AG04449 (cell line): ENCODE data around the gene STN1.

Experiments
- CTCF ChIA-PET: fragments of 350-600 bp; formaldehyde crosslinking; extraction: SDS; loops from one replicate; lab custom pipeline; 2021; ENCODE audit warnings: antibody characterized with exemption; lab: Yijun Ruan, JAX
- POLR2A ChIA-PET: fragments of 400-600, 350-600 bp; formaldehyde crosslinking; extraction: SDS; loops from one replicate; lab custom pipeline; 2020; ENCODE audit warnings: antibody characterized with exemption, inconsistent platforms; lab: Yijun Ruan, JAX
- DNase-seq: peaks from one replicate; pipeline ENCODE4 v3.0.0-alpha.2; 2010; ENCODE audit warnings: low read depth, low spot score
- H3K4me3 ChIP-seq: 2 replicates; pipeline ENCODE4 v1.5.1; 2011; ENCODE audit warnings: low read depth, mild to moderate bottlenecking, control low read depth, low read length
- TF ChIP-seq, protein P1 (sequence below): IDR thresholded peaks from one replicate; pipeline ENCODE4 v1.5.1; 2011; ENCODE audit warnings: mild to moderate bottlenecking, moderate library complexity, low read length, control low read depth, inconsistent platforms; ENCODE audit not compliant: insufficient read depth; ENCODE audit errors: missing control alignments

Gene STN1

DNA sequence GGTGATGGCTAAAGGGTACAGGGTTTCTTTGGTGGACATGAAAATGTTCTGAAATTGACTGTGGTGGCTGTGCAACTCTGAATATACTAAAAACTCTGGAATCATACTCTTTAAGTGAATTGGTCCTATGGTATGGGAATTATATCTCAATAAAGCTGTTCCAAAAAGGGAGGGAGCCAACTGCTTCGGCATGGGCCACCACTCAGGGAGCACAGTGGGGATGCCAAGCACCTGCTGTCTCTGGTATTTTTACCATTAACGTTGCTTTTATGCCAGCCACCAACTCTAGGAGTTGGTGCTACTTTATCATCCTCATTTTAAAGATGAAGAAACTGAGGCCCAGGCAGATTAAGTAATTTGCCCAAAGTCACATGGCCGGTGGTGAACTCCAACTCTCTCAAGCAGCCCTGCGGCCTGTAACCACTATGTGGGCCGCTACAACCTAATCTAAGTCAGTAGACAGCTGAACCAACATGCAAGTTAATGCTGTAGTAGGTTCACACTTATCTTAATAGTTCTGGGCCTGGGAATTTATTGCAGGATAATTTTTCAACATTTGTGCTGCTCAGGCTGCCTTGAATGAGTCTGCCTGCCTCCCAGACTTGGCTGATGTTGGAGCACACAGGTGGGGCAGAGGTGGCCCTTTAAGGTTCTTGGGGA is 83.4 kb downstream of the STN1 start:
- TF ChIP-seq, protein P1, sequence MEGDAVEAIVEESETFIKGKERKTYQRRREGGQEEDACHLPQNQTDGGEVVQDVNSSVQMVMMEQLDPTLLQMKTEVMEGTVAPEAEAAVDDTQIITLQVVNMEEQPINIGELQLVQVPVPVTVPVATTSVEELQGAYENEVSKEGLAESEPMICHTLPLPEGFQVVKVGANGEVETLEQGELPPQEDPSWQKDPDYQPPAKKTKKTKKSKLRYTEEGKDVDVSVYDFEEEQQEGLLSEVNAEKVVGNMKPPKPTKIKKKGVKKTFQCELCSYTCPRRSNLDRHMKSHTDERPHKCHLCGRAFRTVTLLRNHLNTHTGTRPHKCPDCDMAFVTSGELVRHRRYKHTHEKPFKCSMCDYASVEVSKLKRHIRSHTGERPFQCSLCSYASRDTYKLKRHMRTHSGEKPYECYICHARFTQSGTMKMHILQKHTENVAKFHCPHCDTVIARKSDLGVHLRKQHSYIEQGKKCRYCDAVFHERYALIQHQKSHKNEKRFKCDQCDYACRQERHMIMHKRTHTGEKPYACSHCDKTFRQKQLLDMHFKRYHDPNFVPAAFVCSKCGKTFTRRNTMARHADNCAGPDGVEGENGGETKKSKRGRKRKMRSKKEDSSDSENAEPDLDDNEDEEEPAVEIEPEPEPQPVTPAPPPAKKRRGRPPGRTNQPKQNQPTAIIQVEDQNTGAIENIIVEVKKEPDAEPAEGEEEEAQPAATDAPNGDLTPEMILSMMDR, result no peak
- no peak overlapping the region for H3K4me3 ChIP-seq
- ChIA-PET POLR2A (no interaction called here), CTCF (interaction anchor here (0.9 to 1.8 kb wide), 6 partner anchors 8 to 122 kb away, joined by 3 to 5 read pairs (median 4); no protein-coding TSS in a partner anchor)
- DNase-seq, result no peak

DNA sequence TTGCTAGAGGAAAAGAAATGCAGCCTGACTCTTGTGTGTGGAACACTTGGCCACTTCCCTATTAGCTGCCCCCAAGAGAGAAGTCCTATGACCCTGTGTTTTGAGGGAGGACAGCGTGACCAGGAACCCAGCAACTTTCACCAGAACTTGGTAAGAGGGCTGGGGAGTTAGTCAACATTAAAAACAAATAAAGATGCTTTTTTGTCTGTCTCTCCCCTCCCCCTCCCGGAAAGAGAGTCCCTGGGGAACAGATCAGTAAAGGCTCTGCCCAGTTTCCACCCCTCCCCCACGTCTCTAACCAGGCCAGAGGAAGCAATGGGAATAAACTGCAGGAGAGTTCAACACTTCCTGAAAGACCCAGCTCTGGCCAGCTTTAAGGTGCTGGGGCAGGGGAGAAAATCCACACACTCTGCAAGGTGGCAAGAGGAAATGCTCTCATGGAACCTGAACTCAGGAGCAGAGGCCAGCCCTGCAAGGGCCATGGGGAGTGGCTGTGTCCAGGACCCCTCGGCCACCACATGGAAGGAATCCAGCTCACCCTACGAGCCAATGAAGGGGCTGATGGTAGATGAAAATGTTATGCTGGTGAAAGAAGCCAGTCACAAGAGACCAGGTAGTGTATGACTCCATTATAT is 84.1 kb downstream of the STN1 start:
- no peak overlapping the region for H3K4me3 ChIP-seq
- no peak for DNase-seq
- ChIA-PET POLR2A (interaction anchor here (0.6 kb wide), 1 partner anchor 9 kb away, joined by 3 read pairs; no protein-coding TSS in a partner anchor), CTCF (interaction anchor here (1.0 to 1.4 kb wide), 3 partner anchors 9 to 20 kb away, joined by 4 to 5 read pairs (median 4); no protein-coding TSS in a partner anchor)
- TF ChIP-seq, protein P1, result no peak

DNA sequence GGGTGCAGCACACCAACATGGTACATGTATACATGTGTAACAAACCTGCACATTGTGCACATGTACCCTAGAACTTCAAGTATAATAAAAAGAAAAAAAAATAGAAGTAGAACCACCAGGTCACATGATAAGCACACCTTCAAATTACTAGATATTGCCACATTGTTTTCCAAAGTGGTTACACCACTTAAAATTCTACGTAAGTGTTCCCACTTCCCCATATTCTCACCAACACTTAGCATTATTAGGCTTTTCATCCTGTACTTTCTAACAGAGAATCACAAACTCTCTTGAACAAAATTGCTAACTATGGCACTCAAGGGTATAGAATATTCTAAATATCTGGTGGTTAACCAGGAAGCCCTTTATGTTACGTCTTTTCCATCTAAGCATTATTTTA is 85.2 kb downstream of the STN1 start:
- no peak for DNase-seq
- H3K4me3 ChIP-seq, result no peak overlapping the region
- ChIA-PET POLR2A (no interaction called here), CTCF (interaction anchor here (0.6 to 1.4 kb wide), 3 partner anchors 10 to 111 kb away, joined by 3 to 4 read pairs (median 4); no protein-coding TSS in a partner anchor)
- TF ChIP-seq, protein P1, result no peak
